PC-3 (cell line): ENCODE results near the gene SPACA4.

Source experiments
- EZH2phosphoT487 ChIP-seq: fragments of 300-600 bp; sonication (generic); IDR thresholded peaks from 2 replicates; pipeline ENCODE4 v1.6.1; 2018; ENCODE audit warnings: mild to moderate bottlenecking, antibody characterized with exemption, low read length, borderline replicate concordance
- TF ChIP-seq, protein P1 (sequence below): fragments of 300-600 bp; sonication (generic); conservative IDR thresholded peaks from 2 replicates; pipeline ENCODE4 v1.5.1; 2017; ENCODE audit warnings: antibody characterized with exemption, low read depth, mild to moderate bottlenecking, low read length

DNA sequence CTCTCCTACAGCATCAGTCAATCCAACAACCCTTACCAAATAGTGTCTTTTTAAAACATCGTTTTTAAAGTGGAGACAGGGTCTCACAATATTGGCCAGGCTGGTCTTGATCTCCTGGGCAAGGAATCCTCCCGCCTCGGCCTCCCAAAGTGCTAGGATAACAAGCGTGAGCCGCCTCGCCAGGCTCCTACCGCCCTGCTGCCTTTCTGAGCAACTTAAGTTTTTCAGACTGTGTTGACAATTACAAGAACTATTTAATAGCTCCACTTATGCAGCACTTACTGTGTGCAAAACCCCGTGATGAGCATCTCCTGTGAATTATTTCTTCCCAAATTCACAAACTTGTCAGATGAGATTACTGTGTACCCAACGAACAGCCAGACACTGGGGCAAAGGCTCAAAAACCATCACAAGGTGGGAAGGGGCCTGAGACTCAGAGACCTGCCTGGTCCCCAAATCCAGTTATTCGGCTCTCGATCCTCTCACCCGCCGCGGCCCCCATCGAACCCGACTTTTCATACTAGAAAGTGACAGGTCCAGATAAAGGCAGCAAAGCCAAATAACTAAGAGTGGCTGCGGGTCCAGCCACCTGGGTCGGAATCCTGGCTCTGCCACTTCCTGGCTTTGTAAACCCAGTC, 11.9 kb downstream of the SPACA4 start:
- TF ChIP-seq, protein P1, sequence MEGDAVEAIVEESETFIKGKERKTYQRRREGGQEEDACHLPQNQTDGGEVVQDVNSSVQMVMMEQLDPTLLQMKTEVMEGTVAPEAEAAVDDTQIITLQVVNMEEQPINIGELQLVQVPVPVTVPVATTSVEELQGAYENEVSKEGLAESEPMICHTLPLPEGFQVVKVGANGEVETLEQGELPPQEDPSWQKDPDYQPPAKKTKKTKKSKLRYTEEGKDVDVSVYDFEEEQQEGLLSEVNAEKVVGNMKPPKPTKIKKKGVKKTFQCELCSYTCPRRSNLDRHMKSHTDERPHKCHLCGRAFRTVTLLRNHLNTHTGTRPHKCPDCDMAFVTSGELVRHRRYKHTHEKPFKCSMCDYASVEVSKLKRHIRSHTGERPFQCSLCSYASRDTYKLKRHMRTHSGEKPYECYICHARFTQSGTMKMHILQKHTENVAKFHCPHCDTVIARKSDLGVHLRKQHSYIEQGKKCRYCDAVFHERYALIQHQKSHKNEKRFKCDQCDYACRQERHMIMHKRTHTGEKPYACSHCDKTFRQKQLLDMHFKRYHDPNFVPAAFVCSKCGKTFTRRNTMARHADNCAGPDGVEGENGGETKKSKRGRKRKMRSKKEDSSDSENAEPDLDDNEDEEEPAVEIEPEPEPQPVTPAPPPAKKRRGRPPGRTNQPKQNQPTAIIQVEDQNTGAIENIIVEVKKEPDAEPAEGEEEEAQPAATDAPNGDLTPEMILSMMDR: no peak
- no peak for TF ChIP-seq EZH2phosphoT487
